ENCODE results near the gene RPLP2. TPM values are rescaled to one million over a fixed set of nuclear protein-coding genes. Genes with fewer than 3 reads are reported as not detected.
A peak's percentile ranks its signal among the peaks of the same experiment; 100 is the strongest.

The RPLP2 gene
- total RNA-seq, 6 experiments from 2014 or later: 1,532 to 1,781 (median 1,709) TPM

- H3K4me1 Mint-ChIP-seq (ENCODE audit: low read depth): peaks cover 17% of the 10 kb centered on the region
- H3K27ac Mint-ChIP-seq: peak overlapping the region; percentile 23; the same call in 1 of the 2 replicates
- no peak for DNase-seq
- H3K36me3 Mint-ChIP-seq (ENCODE audit: low read depth): peaks cover 8% of the 10 kb centered on the region; the same call in 1 of the 2 replicates
- TF ChIP-seq CTCF (IDR thresholded peaks at IDR 0.05): no peak
- peaks cover 16% of the 10 kb centered on the region for H3K27me3 Mint-ChIP-seq (ENCODE audit: insufficient read depth)
- H3K4me3 Mint-ChIP-seq: no peak overlapping the region
- H3K9me3 Mint-ChIP-seq: no peaks in the 10 kb centered on the region; the same call in 1 of the 2 replicates
Measured at GRCh38 chr11:766106-766935, 43.4 kb upstream of the RPLP2 start.

- H3K9me3 Mint-ChIP-seq: no peaks in the 10 kb centered on the region; the same call in 1 of the 2 replicates
- no peak for TF ChIP-seq CTCF (IDR thresholded peaks at IDR 0.05)
- H3K27ac Mint-ChIP-seq: 0 out of 2 replicates have a peak overlapping the region, but pooled peaks have one; percentile 3
- DNase-seq: no peak
- H3K4me3 Mint-ChIP-seq: no peak overlapping the region
- peaks cover 11% of the 10 kb centered on the region for H3K4me1 Mint-ChIP-seq (ENCODE audit: low read depth)
- H3K27me3 Mint-ChIP-seq (ENCODE audit: insufficient read depth): peaks cover 16% of the 10 kb centered on the region
- peaks cover 8% of the 10 kb centered on the region; the same call in 1 of the 2 replicates for H3K36me3 Mint-ChIP-seq (ENCODE audit: low read depth)
Measured at GRCh38 chr11:766936-767210, 42.9 kb upstream of the RPLP2 start.

- no peak for TF ChIP-seq CTCF (IDR thresholded peaks at IDR 0.05)
- peaks cover 16% of the 10 kb centered on the region for H3K27me3 Mint-ChIP-seq (ENCODE audit: insufficient read depth)
- peaks cover 7% of the 10 kb centered on the region; the same call in 1 of the 2 replicates for H3K36me3 Mint-ChIP-seq (ENCODE audit: low read depth)
- H3K27ac Mint-ChIP-seq: no peak overlapping the region
- H3K4me1 Mint-ChIP-seq (ENCODE audit: low read depth): peaks cover 7% of the 10 kb centered on the region
- DNase-seq: no peak
- H3K9me3 Mint-ChIP-seq: no peaks in the 10 kb centered on the region; the same call in 1 of the 2 replicates
- H3K4me3 Mint-ChIP-seq: no peak overlapping the region
Measured at GRCh38 chr11:767238-767637, 42.5 kb upstream of the RPLP2 start.

DNA sequence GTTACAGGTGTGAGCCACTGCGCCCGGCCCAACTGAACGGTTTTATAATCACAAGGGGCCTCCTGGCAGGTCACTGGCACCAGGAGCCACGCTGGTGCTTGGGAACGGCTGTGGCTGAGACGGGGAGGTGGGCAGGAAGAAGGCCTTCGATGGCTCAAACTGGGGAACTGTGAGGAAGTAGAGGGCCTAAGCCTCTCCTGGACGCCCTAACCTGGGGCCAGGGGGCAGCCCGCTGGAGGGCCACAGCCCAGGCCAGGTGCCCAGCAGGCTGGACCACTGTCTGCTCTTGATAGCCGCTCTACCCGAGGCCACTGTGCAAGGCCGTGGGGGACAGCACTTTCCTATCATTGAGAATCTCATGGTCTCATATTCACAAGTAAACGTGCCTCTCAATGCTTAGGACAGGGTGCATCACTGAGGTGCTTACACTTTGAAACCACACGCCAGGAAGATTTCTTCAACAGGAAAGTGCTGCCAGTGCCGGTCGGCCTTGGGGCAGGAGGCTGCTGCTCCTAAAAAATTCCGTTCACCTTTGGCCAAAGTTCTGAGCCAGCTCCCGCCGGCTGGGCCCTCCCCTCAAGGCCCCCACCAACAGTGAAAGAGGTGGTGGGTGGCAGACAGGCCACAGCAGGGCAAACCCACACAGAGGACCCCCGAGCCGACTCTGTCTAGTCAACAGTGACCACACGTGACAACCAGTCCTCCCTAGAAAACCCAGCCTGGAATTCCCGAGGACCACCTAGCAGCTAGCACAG lies 39.7 kb upstream of the RPLP2 start:
- Mint-ChIP-seq H3K9me3 (no peaks in the 10 kb centered on the region), H3K4me1 (ENCODE audit: low read depth) (peaks cover 3% of the 10 kb centered on the region), H3K36me3 (ENCODE audit: low read depth) (no peaks in the 10 kb centered on the region), H3K27ac (no peak overlapping the region), H3K4me3 (no peak overlapping the region), H3K27me3 (ENCODE audit: insufficient read depth) (no peaks in the 10 kb centered on the region; the same call in 1 of the 2 replicates)
- no peak for DNase-seq
- no peak for TF ChIP-seq CTCF (IDR thresholded peaks at IDR 0.05)

- Mint-ChIP-seq H3K27me3 (ENCODE audit: insufficient read depth) (peaks cover 4% of the 10 kb centered on the region; the same call in 1 of the 2 replicates), H3K9me3 (no peaks in the 10 kb centered on the region), H3K4me3 (no peak overlapping the region), H3K27ac (no peak overlapping the region), H3K36me3 (ENCODE audit: low read depth) (no peaks in the 10 kb centered on the region), H3K4me1 (ENCODE audit: low read depth) (peaks cover 12% of the 10 kb centered on the region)
- DNase-seq: no peak
- TF ChIP-seq CTCF (IDR thresholded peaks at IDR 0.05): no peak
Measured at GRCh38 chr11:770642-771616, 38.8 kb upstream of the RPLP2 start.

Measured in HFFc6 (cell line).